ENCODE results near the gene TFEB.

- TF ChIP-seq CTCF (conservative IDR thresholded peaks at IDR 0.05) (no peak), EZH2 (IDR thresholded peaks at IDR 0.05; ENCODE audit: low read depth) (no peak)
Observed at GRCh38 chr6:41748102-41748477, 12.7 kb upstream of the TFEB start.
